GM12872 (cell line): ENCODE data around the gene SLC9A1.

ENCODE experiments used
- CTCF ChIP-seq: IDR thresholded peaks from 3 replicates; pipeline ENCODE4 v1.5.1; 2011; ENCODE audit warnings: low read depth, mild to moderate bottlenecking, low read length, moderate library complexity; ENCODE audit not compliant: insufficient read depth

SLC9A1 gene

GRCh38 chr1:27149762-27150113 lies 5.2 kb downstream of the SLC9A1 start:
- no peak for TF ChIP-seq CTCF

- TF ChIP-seq CTCF = no peak
Measured at GRCh38 chr1:27149084-27149761, 5.7 kb downstream of the SLC9A1 start.

DNA sequence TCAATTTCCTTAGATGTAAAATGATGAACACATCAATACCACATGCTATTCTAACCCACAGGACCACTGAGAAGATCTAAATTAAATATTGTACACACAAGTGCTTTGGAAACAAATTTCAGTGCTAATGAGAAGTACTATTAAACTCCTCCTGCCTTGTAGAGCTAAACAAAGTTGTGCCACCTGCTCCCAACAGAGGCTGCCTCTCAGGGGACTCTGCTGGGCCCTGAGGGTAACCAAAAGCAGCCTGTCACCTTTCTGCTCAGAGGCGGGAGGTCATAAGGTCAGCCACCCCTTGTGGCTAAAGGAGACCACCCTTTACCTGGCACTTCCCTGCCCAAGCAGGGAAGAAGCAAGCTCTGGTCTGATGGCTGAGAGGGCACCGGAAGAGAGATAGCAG lies 6.3 kb downstream of the SLC9A1 start:
- no peak for TF ChIP-seq CTCF

GRCh38 chr1:27147842-27148518 lies 6.9 kb downstream of the SLC9A1 start:
- TF ChIP-seq CTCF = no peak

- TF ChIP-seq CTCF = no peak
Measured at GRCh38 chr1:27145934-27146354, 9.0 kb downstream of the SLC9A1 start.

GRCh38 chr1:27144920-27145661 lies 9.8 kb downstream of the SLC9A1 start:
- TF ChIP-seq CTCF = no peak

- TF ChIP-seq CTCF = no peak
Measured at GRCh38 chr1:27144049-27144748, 10.7 kb downstream of the SLC9A1 start.
